ENCODE data around the gene TAGAP. TPM values are rescaled to one million over a fixed set of nuclear protein-coding genes. Genes with fewer than 3 reads are reported as not detected.

The TAGAP gene
- total and polyA plus RNA-seq, 12 donors: 1.00 to 7.3 (median 3.1) TPM

- 75 to 82% (median 76%) methylated on average over 10 of the region's 10 CpGs for WGBS, 4 donors
- Histone ChIP-seq H3K4me3 (no peak overlapping the region), H3K4me1 (replicated peaks in 1 of 2) (no peaks in the 10 kb centered on the region), H3K9me3 (replicated peaks in 1 of 3) (no peaks in the 10 kb centered on the region), H3K36me3 (replicated peaks in 1 of 2) (no peaks in the 10 kb centered on the region), H3K27me3 (no peaks in the 10 kb centered on the region), H3K27ac (peak overlapping the region in 1 of 5 donors; percentile 7)
- DNase-seq: peak in 1 of 7 donors; percentile 9
- TF ChIP-seq CTCF (IDR thresholded peaks at IDR 0.05) (no peak), POLR2A (IDR thresholded peaks at IDR 0.05) (no peak)
- intact Hi-C loops (cut with DNase I): no loop called here
Measured at GRCh38 chr6:159061805-159062563, 17.2 kb upstream of the TAGAP start.

- Histone ChIP-seq H3K36me3 (replicated peaks in 1 of 2) (no peaks in the 10 kb centered on the region), H3K27me3 (no peaks in the 10 kb centered on the region), H3K27ac (no peak overlapping the region), H3K9me3 (replicated peaks in 1 of 3) (no peaks in the 10 kb centered on the region), H3K4me1 (replicated peaks in 1 of 2) (no peaks in the 10 kb centered on the region), H3K4me3 (no peak overlapping the region)
- 83 to 87% (median 84%) methylated on average over 7 of the region's 7 CpGs for WGBS, 4 donors
- intact Hi-C loops (cut with DNase I): no loop called here
- TF ChIP-seq CTCF (IDR thresholded peaks at IDR 0.05): no peak
- DNase-seq: no peak
Measured at GRCh38 chr6:159061146-159061545, 16.4 kb upstream of the TAGAP start.

DNA sequence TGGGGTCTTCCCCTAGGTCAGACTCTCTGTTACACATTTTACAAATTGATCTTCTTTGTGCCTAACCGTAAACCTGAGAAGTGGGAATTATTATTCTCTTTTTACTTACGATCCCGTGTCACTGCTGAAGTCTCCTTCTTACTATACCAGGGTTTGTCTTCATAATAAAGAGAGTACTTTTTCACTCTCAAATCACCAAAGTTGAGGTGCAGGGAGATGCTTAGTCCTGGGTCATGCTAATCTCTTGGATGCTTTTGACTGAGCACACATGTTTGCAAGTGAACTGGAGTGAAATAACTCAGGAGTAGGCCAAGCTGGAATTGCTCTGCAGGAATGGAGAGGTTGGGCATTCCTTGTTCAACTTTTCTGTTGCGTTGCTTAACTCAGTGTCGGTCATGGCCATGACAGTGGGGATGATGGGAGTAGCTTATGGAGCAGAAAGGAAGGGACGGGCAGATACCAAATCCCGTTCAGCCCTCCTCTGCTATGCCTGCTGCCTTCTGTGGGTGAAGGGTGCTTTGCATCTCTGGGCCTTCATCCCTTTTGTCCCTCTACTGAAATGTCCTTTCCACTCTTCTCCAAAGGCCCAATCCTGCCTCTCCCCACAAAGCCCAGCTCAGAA, 15.2 kb upstream of the TAGAP start:
- no peaks in the 10 kb centered on the region for H3K36me3 ChIP-seq (replicated peaks in 1 of 2)
- H3K4me1 ChIP-seq (replicated peaks in 1 of 2): no peaks in the 10 kb centered on the region
- DNase-seq: no peak
- H3K27ac ChIP-seq: no peak overlapping the region
- TF ChIP-seq POLR2A (IDR thresholded peaks at IDR 0.05) (no peak), CTCF (IDR thresholded peaks at IDR 0.05) (no peak)
- no peaks in the 10 kb centered on the region for H3K9me3 ChIP-seq (replicated peaks in 1 of 3)
- no peaks in the 10 kb centered on the region for H3K27me3 ChIP-seq
- intact Hi-C loops (cut with DNase I): no loop called here
- WGBS, 4 donors: 89 to 97% (median 95%) methylated on average over 7 of the region's 7 CpGs
- H3K4me3 ChIP-seq: no peak overlapping the region

DNA sequence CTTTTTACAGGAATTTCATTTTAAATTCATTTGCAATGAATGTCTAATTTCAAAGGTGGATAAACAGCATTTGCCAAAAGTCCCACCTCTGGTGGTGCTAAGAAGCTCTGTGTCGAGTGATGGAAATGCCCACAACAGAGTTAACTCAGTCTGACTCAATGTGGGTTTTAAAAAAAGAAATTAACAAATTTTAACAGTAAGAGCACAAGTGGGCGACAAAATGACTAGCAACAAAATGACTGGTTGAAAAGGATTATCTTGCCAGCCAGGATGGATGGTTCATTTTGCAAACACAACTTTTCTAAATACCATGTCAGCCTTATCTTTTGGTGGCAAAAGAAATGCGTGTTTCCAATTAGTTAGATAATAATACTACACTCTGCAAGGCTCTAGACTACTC, 14.3 kb upstream of the TAGAP start:
- 83 to 92% (median 86%) methylated on average over 3 of the region's 3 CpGs for WGBS, 4 donors
- no peaks in the 10 kb centered on the region for H3K9me3 ChIP-seq (replicated peaks in 1 of 3)
- TF ChIP-seq CTCF (IDR thresholded peaks at IDR 0.05): no peak
- no peak for TF ChIP-seq POLR2A (IDR thresholded peaks at IDR 0.05)

More for the DNA sequence above, 14.3 kb upstream of the TAGAP start:
- intact Hi-C loops (cut with DNase I): no loop called here
- H3K27ac ChIP-seq: no peak overlapping the region
- H3K4me3 ChIP-seq: no peak overlapping the region
- no peak for DNase-seq
- H3K27me3 ChIP-seq: no peaks in the 10 kb centered on the region
- H3K4me1 ChIP-seq (replicated peaks in 1 of 2): no peaks in the 10 kb centered on the region
- H3K36me3 ChIP-seq (replicated peaks in 1 of 2): no peaks in the 10 kb centered on the region

Data from adrenal gland (tissue), 12 donors.